SK-N-SH (cell line): ENCODE measurements around the gene PEMT. TPM values are rescaled to one million over a fixed set of nuclear protein-coding genes. Genes with fewer than 3 reads are reported as not detected.

Source experiments
- CTCF ChIA-PET: fragments of 300-600, 350-600 bp; formaldehyde crosslinking; extraction: SDS; loops from one replicate; lab custom pipeline; 2021; lab: Yijun Ruan, JAX
- POLR2A ChIA-PET: fragments of 350-600 bp; sonication (Branson Sonifier 250); formaldehyde crosslinking; extraction: SDS; loops from one replicate; lab custom pipeline; 2020; ENCODE audit warnings: antibody characterized with exemption, inconsistent platforms; lab: Yijun Ruan, JAX
- DNase-seq: peaks from one replicate; pipeline ENCODE4 v3.0.0; 2012
- H2AFZ ChIP-seq: fragments of 200-600 bp; sonication (generic); 2 replicates; pipeline ENCODE4 v1.8.1; 2016; ENCODE audit warnings: antibody characterized with exemption, mild to moderate bottlenecking, low read depth
- H3F3A ChIP-seq: fragments of 200-600 bp; sonication (generic); replicated peaks from 2 replicates; pipeline ENCODE3; 2016; ENCODE audit warnings: antibody characterized with exemption, mild to moderate bottlenecking; ENCODE audit not compliant: insufficient read depth
- H3K27ac ChIP-seq, 2 experiments: fragments of 200-500 bp in 1 of 2; fragments of 200-600 bp in 1 of 2; sonication (Bioruptor generic) in 1 of 2; sonication (generic), shearing (Covaris generic) in 1 of 2; 2 replicates each; pipeline versions ENCODE4 v1.5.1 to v1.6.1; 2014 to 2016; ENCODE audit warnings: low read depth in 2 of 2, inconsistent platforms in 1 of 2, low read length in 1 of 2, mild to moderate bottlenecking in 1 of 2, mixed read lengths in 1 of 2
- H3K27me3 ChIP-seq: fragments of 200-600 bp; sonication (generic), shearing (Covaris generic); 2 replicates; pipeline ENCODE4 v1.6.1; 2016; ENCODE audit warnings: mixed run types; ENCODE audit not compliant: insufficient read depth
- H3K36me3 ChIP-seq, 2 experiments: fragments of 200-500 bp in 1 of 2; fragments of 200-600 bp in 1 of 2; sonication (Bioruptor generic) in 1 of 2; sonication (generic) in 1 of 2; replicated peaks in 1 of 2; 2 replicates each; pipeline versions ENCODE3 to v1.5.1; 2014 to 2016; ENCODE audit warnings: low read length in 1 of 2, mild to moderate bottlenecking in 1 of 2; ENCODE audit not compliant: insufficient read depth in 2 of 2, control insufficient read depth in 1 of 2
- H3K4me1 ChIP-seq, 2 experiments: fragments of 200-500 bp in 1 of 2; fragments of 200-600 bp in 1 of 2; sonication (Bioruptor generic) in 1 of 2; sonication (generic), shearing (Covaris generic) in 1 of 2; 2 replicates each; pipeline versions ENCODE4 v1.5.1 to v1.6.1; 2014 to 2016; ENCODE audit warnings: low read depth in 1 of 2, low read length in 1 of 2, mixed run types in 1 of 2; ENCODE audit not compliant: insufficient read depth in 2 of 2, control insufficient read depth in 1 of 2
- H3K4me2 ChIP-seq: fragments of 200-600 bp; sonication (generic), shearing (Covaris generic); 2 replicates; pipeline ENCODE4 v1.6.1; 2017; ENCODE audit warnings: mixed run types
- H3K4me3 ChIP-seq, 2 experiments: fragments of 200-500 bp in 1 of 2; fragments of 200-600 bp in 1 of 2; sonication (Bioruptor generic) in 1 of 2; sonication (generic), shearing (Covaris generic) in 1 of 2; 2 replicates each; pipeline versions ENCODE4 v1.5.1 to v1.8.1; 2014 to 2016; ENCODE audit warnings: low read depth in 2 of 2, inconsistent platforms in 1 of 2, low read length in 1 of 2, mild to moderate bottlenecking in 1 of 2, mixed read lengths in 1 of 2, moderate library complexity in 1 of 2
- H3K79me2 ChIP-seq: fragments of 200-600 bp; sonication (generic); 2 replicates; pipeline ENCODE4 v1.8.1; 2017; ENCODE audit warnings: mild to moderate bottlenecking; ENCODE audit not compliant: insufficient read depth
- H3K9ac ChIP-seq: fragments of 200-600 bp; sonication (generic); 2 replicates; pipeline ENCODE4 v1.6.1; 2017; ENCODE audit warnings: mixed run types
- H3K9me2 ChIP-seq: fragments of 200-600 bp; sonication (generic); 2 replicates; pipeline ENCODE4 v1.6.1; 2017; ENCODE audit warnings: mixed run types
- H3K9me3 ChIP-seq: fragments of 200-600 bp; sonication (generic); 2 replicates; pipeline ENCODE4 v1.6.1; 2017; ENCODE audit warnings: mixed run types, mild to moderate bottlenecking, moderate library complexity
- H4K20me1 ChIP-seq: fragments of 200-600 bp; sonication (generic); 2 replicates; pipeline ENCODE4 v1.6.1; 2017; ENCODE audit warnings: mild to moderate bottlenecking, mixed run types; ENCODE audit not compliant: insufficient read depth
- CHD2 ChIP-seq: fragments of 150-350 bp; IDR thresholded peaks from 2 replicates; pipeline ENCODE4 v1.6.1; 2018; ENCODE audit warnings: low read length; ENCODE audit not compliant: partially characterized antibody
- ELF1 ChIP-seq: IDR thresholded peaks from 2 replicates; pipeline ENCODE4 v1.4.0; 2012
- FOXJ3 ChIP-seq: sonication (generic); formaldehyde crosslinking; IDR thresholded peaks from 2 replicates; pipeline ENCODE4 v1.5.1; 2020; ENCODE audit warnings: mild to moderate bottlenecking, missing genetic modification reagents
- FOXM1 ChIP-seq: IDR thresholded peaks from 2 replicates; pipeline ENCODE4 v1.4.0; 2012; ENCODE audit warnings: low read depth, mild to moderate bottlenecking
- GATA2 ChIP-seq: sonication (generic); formaldehyde crosslinking; IDR thresholded peaks from 2 replicates; pipeline ENCODE4 v1.5.0; 2020; ENCODE audit warnings: mild to moderate bottlenecking, missing genetic modification reagents
- RAD21 ChIP-seq: IDR thresholded peaks from 2 replicates; pipeline ENCODE4 v1.6.1; 2012; ENCODE audit warnings: mild to moderate bottlenecking, low read length
- SIN3A ChIP-seq: IDR thresholded peaks from 2 replicates; pipeline ENCODE4 v1.6.1; 2012; ENCODE audit warnings: low read depth, mild to moderate bottlenecking, low read length, moderate library complexity, borderline replicate concordance
- SMC3 ChIP-seq: IDR thresholded peaks from 2 replicates; pipeline ENCODE4 v1.6.1; 2012; ENCODE audit warnings: low read depth, low read length, improper control_type of control experiment
- TCF12 ChIP-seq: IDR thresholded peaks from 2 replicates; pipeline ENCODE4 v1.4.0; 2012
- WGBS: methylation state at CpG from one replicate; pipeline ENCODE4 v1.1.6; 2017; ENCODE audit warnings: low lambda C conversion rate; 5-methylcytosine and 5-hydroxymethylcytosine counted together
- polyA plus RNA-seq, 3 experiments: library from polyadenylated mRNA; depleted of rRNA; stranded (reverse); fragments of >200 nt; gene quantifications; 2 replicates each; pipeline ENCODE4 v1.2.3, GENCODE V29; 2012
- TF ChIP-seq, protein P1 (sequence below): fragments of 150-350 bp; IDR thresholded peaks from 2 replicates; pipeline ENCODE4 v1.6.1; 2016; ENCODE audit warnings: mild to moderate bottlenecking, low read depth, low read length
- TF ChIP-seq, protein P2 (sequence below): fragments of 200-600 bp; sonication (generic); IDR thresholded peaks from 2 replicates; pipeline ENCODE4 v1.6.1; 2017; ENCODE audit warnings: antibody characterized with exemption, mild to moderate bottlenecking, moderate library complexity

Gene PEMT
- polyA plus RNA-seq, 1 of the 3 experiments (the other 2 are of a cell fraction), result 52.8 TPM

DNA sequence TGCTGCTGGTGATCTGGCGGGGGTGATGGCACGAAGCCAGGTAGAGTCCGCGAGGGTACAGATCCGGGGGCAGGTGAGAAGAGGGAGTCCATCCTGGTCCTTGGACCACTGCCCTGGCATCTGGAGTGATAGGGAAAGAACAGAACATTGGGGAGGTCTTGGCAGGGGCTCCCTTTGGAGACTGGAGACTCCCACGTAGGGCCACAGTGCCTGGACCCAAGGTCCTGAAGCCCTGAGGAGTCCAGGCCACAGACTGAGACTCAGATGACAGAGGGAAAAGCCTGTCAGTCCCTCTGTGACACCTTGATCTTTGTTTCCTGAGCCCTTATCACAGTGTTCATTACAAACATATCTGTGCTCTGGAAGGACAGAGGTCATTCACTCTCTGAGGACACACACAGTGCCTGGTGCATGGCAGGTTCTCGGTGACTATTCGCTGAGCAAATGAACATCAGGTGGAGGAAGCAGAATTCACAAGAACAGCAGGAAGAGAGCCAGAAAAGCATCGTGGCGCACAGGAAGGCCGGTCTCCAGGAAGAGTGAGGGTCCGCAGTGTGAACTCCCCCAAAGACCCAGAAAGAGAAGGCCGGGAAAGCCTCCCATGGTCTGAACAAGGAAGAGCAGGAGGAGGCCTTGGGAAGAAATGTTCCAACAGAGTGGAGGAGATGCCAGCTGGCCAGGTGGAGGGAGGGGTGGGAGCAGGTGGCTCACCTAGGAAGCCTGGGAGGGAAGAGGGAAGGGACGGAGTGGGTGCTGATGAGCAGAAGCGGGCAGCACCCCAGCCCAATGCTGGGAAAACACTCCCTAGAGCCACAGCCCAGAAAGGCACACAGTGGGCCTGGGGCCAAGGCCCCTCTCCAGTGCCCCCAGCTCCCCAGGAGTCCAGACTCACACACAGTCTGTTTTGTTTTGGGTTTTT, 20.5 kb downstream of the PEMT start:
- no peaks in the 10 kb centered on the region for H3K79me2 ChIP-seq
- no peak overlapping the region for H2AFZ ChIP-seq
- POLR2A ChIA-PET, result interaction anchor here (1.6 kb wide), 1 partner anchor 75 kb away, joined by 3 read pairs; the partner anchor contains the start of gene RASD1
- TF ChIP-seq CHD2, result no peak
- no peaks in the 10 kb centered on the region for H3K9me3 ChIP-seq
- CTCF ChIA-PET, result interaction anchor here (0.8 to 8.1 kb wide), 21 partner anchors 11 to 220 kb away, joined by 3 to 185 read pairs (median 9); partner anchors contain the start of gene RASD1
- H3K36me3 ChIP-seq, result no peaks in the 10 kb centered on the region
- no peak overlapping the region for H3K4me3 ChIP-seq
- no peak overlapping the region for H3K4me2 ChIP-seq
- 90% methylated on average over 11 of the region's 15 CpGs for WGBS
- no peaks in the 10 kb centered on the region for H3K27me3 ChIP-seq
- no peak overlapping the region for H3K9ac ChIP-seq
- peaks cover 0 to 53% of the 10 kb centered on the region in 2 experiments; a peak in 1 of 4 replicates for H3K4me1 ChIP-seq
- no peaks in the 10 kb centered on the region for H3F3A ChIP-seq
- H3K27ac ChIP-seq, result no peak overlapping the region
- DNase-seq, result no peak
- H4K20me1 ChIP-seq, result 0 out of 2 replicates have a peak, but pooled peaks cover 4% of the 10 kb centered on the region
- no peaks in the 10 kb centered on the region for H3K9me2 ChIP-seq

DNA sequence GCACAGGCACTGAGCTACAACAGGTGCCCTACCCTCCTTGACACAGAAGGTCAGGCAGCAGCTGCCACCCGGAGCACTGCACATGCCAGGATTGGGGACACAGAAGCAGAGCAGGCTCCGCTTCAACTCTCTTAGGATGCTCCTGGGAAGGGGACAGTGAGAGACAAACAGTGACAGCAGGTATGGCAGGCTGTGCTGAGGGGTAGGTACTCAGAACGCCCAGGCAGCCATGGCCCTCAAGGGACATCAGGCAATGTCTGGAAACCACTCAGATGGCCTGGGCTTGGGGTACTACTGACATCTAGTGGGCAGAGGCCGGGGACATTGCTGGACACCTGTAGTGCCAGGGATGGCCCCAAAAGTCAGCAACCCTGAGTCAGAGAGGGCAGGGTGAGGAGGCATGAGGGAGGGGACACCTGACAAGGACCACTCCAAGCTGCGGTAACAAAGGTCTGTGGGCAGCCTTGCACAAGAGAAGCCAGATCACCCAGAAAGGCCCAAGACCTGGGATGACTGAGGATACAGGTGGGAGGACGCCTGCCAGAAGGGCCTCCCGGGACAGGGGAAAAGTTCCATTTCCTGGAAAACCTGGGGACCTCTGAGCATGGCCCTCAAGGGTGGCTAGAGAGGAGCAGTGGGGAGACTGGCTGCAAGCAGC, 21.2 kb downstream of the PEMT start:
- Histone ChIP-seq H2AFZ (no peak overlapping the region), H3K79me2 (no peaks in the 10 kb centered on the region), H3K4me2 (no peak overlapping the region), H3K4me1 (peaks cover 0 to 48% of the 10 kb centered on the region in 2 experiments; a peak in 1 of 4 replicates), H3K4me3 (no peak overlapping the region; a peak in 1 of 4 replicates), H3K9ac (no peak overlapping the region), H3K36me3 (no peaks in the 10 kb centered on the region), H3F3A (no peaks in the 10 kb centered on the region), H3K27ac (no peak overlapping the region), H3K9me2 (no peaks in the 10 kb centered on the region), H4K20me1 (0 out of 2 replicates have a peak, but pooled peaks cover 4% of the 10 kb centered on the region), H3K9me3 (no peaks in the 10 kb centered on the region), H3K27me3 (no peaks in the 10 kb centered on the region)
- CTCF ChIA-PET, result interaction anchor here (0.6 to 8.1 kb wide), 33 partner anchors 10 to 342 kb away, joined by 3 to 185 read pairs (median 8); partner anchors contain the start of genes PEMT and RASD1
- peak; percentile 84 for DNase-seq
- peak; percentile 83 for TF ChIP-seq SMC3
- no peak for TF ChIP-seq SIN3A
- no peak for TF ChIP-seq FOXM1
- TF ChIP-seq, protein P1, sequence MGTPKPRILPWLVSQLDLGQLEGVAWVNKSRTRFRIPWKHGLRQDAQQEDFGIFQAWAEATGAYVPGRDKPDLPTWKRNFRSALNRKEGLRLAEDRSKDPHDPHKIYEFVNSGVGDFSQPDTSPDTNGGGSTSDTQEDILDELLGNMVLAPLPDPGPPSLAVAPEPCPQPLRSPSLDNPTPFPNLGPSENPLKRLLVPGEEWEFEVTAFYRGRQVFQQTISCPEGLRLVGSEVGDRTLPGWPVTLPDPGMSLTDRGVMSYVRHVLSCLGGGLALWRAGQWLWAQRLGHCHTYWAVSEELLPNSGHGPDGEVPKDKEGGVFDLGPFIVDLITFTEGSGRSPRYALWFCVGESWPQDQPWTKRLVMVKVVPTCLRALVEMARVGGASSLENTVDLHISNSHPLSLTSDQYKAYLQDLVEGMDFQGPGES, result no peak
- no peak for TF ChIP-seq TCF12
- TF ChIP-seq GATA2 (CRISPR knock-in tag), result no peak
- TF ChIP-seq RAD21, result peak; percentile 93
- TF ChIP-seq ELF1, result no peak
- peak; percentile 28 for TF ChIP-seq CHD2
- no peak for TF ChIP-seq FOXJ3 (CRISPR knock-in tag)
- TF ChIP-seq, protein P2, sequence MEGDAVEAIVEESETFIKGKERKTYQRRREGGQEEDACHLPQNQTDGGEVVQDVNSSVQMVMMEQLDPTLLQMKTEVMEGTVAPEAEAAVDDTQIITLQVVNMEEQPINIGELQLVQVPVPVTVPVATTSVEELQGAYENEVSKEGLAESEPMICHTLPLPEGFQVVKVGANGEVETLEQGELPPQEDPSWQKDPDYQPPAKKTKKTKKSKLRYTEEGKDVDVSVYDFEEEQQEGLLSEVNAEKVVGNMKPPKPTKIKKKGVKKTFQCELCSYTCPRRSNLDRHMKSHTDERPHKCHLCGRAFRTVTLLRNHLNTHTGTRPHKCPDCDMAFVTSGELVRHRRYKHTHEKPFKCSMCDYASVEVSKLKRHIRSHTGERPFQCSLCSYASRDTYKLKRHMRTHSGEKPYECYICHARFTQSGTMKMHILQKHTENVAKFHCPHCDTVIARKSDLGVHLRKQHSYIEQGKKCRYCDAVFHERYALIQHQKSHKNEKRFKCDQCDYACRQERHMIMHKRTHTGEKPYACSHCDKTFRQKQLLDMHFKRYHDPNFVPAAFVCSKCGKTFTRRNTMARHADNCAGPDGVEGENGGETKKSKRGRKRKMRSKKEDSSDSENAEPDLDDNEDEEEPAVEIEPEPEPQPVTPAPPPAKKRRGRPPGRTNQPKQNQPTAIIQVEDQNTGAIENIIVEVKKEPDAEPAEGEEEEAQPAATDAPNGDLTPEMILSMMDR, result peak; percentile 47
- POLR2A ChIA-PET, result interaction anchor here (1.4 kb wide), 1 partner anchor 74 kb away, joined by 5 read pairs; the partner anchor contains the start of gene RASD1
- WGBS, result 84% methylated on average over 6 of the region's 7 CpGs
